SJCRH30 (cell line): ENCODE results near the gene RBM26. TPM values are rescaled to one million over a fixed set of nuclear protein-coding genes. Genes with fewer than 3 reads are reported as not detected.

Experiments
- DNase-seq, 2 experiments: peaks; one replicate each; pipeline ENCODE4 v3.0.0-alpha.2; 2015 to 2020
- H3K27ac ChIP-seq: fragments of 250-450 bp; sonication (Bioruptor Pico); 2 replicates; pipeline ENCODE4 v1.5.1; 2020; ENCODE audit warnings: mild to moderate bottlenecking, moderate library complexity
- H3K27me3 ChIP-seq: fragments of 250-450 bp; sonication (Bioruptor Pico); 2 replicates; pipeline ENCODE4 v1.5.1; 2020; ENCODE audit warnings: mild to moderate bottlenecking, moderate library complexity
- H3K36me3 ChIP-seq: fragments of 250-450 bp; sonication (Bioruptor Pico); 2 replicates; pipeline ENCODE4 v1.5.1; 2020; ENCODE audit warnings: mild to moderate bottlenecking, moderate library complexity
- H3K4me1 ChIP-seq: fragments of 250-450 bp; sonication (Bioruptor Pico); 2 replicates; pipeline ENCODE4 v1.5.1; 2020; ENCODE audit warnings: mild to moderate bottlenecking, moderate library complexity
- H3K4me3 ChIP-seq: fragments of 250-450 bp; sonication (Bioruptor Pico); 2 replicates; pipeline ENCODE4 v1.5.1; 2020; ENCODE audit warnings: mild to moderate bottlenecking, moderate library complexity
- H3K9me3 ChIP-seq: fragments of 250-450 bp; sonication (Bioruptor Pico); replicated peaks from 2 replicates; pipeline ENCODE4 v1.5.1; 2020; ENCODE audit warnings: mild to moderate bottlenecking, moderate library complexity
- total RNA-seq: library from RNA; depleted of rRNA; stranded (reverse); fragments of >200 nt; shearing (Covaris generic); gene quantifications from 2 replicates; pipeline ENCODE4 v1.2.3, GENCODE V29; 2014

The RBM26 gene
- total RNA-seq, 1 experiment from 2014 or later: 98.3 TPM

DNA sequence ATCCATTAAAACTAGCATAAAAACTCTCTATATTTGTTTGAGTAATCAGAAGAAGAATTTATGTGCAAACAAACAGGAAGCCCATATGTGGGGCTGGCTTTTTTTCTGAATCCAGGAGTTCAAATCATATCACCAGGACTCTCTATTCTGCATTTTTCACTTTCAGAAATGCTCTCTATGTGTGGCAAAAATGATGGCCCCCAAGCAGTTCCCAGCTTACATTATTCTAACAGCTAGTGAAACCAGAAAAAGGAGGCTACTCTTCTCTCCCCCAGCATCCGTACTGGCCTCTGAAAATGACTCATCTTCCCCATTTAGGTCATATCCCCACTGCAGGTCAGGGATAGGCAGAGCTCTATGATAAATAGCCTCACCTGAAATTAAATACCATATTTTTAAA lies 20.4 kb downstream of the RBM26 start:
- Histone ChIP-seq H3K9me3 (0 out of 2 replicates have a peak, but pooled peaks cover 6% of the 10 kb centered on the region), H3K4me1 (no peaks in the 10 kb centered on the region), H3K36me3 (peaks cover 48% of the 10 kb centered on the region), H3K4me3 (no peak overlapping the region), H3K27me3 (no peaks in the 10 kb centered on the region), H3K27ac (no peak overlapping the region)
- no peak for DNase-seq

DNA sequence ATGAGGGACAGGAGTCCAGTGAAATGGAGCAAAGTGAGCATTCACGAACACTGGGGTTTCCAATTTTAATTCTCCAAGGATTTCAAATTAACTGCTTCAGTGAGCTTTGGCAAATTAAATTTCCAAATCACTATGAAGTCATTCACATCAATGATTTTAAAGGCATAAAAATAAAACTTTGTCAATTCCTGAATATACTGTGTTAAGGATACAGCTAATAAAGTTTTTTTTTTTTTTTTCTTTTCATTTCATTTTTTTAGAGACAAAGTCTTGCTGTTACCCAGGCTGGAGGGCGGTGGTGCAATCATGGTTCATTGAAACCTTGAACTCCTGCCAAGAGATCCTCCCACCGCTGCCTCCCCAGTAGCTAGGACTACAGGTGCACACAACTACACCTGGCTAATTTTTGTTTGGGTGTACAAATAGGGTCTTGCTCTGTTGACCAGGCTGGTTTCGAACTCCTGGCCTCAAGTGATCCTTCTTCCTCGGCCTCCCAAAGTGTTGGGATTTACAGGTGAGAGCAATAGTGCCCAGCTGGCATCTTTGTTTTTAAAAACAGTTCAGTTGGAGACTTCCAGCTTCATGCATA lies 21.9 kb downstream of the RBM26 start:
- Histone ChIP-seq H3K27ac (no peak overlapping the region), H3K4me1 (no peaks in the 10 kb centered on the region), H3K4me3 (no peak overlapping the region), H3K9me3 (0 out of 2 replicates have a peak, but pooled peaks cover 3% of the 10 kb centered on the region), H3K36me3 (peaks cover 49% of the 10 kb centered on the region), H3K27me3 (no peaks in the 10 kb centered on the region)
- no peak for DNase-seq

DNA sequence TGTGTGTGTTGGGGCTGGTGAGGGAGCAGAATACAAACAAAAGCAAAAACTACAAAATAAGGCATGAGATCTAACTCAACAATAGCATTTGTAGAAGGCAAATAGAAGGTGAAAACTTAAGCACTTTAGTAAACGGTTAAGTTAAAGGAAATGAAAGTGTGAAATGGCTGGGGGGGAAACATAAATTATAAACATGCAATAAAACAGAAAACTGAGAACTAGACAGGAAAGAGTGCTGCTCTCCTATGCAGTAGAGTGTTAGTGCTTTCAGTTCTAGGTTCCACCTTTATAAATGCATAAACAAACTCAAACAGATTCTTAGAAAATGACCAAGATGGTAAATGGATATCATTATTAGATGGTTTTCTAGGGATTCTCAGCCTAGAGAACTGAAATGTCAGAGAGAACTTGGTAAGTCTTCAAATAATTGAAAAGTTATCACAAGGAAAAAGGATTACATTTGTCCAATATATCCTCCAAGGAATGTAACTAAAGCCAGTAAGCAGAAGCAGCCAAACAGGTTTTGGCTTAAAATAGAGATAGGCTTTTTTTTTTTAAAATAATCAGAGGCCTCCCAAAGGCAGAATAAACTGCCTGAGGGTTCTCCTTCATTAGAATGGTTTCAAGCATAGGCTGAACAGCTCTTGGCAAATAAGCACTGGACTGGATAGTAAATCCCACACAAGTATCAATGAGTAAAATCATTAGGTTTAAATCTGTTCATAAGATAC lies 23.3 kb downstream of the RBM26 start:
- no peak for DNase-seq
- H3K9me3 ChIP-seq: 0 out of 2 replicates have a peak, but pooled peaks cover 3% of the 10 kb centered on the region
- peaks cover 58% of the 10 kb centered on the region for H3K36me3 ChIP-seq
- H3K27me3 ChIP-seq: no peaks in the 10 kb centered on the region
- no peak overlapping the region for H3K27ac ChIP-seq
- no peaks in the 10 kb centered on the region for H3K4me1 ChIP-seq
- no peak overlapping the region for H3K4me3 ChIP-seq

DNA sequence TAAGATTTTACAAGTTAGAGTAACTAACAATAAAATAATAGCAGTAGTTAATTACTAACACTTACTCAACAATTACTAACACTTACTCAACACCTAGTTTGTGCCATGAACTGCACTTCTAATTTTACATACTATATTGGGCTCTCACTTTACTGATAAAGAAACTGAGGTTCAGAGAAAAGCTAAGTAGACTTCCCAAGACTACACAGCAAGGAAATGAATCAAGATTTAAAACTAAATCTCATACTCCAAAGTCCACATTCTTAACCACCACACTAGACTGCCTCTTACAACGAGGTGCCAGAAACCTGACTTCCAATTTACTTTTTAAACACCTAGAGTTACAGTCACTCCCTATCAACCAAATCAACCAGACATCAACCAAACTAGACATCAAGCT lies 25.1 kb downstream of the RBM26 start:
- no peaks in the 10 kb centered on the region for H3K4me1 ChIP-seq
- no peak for DNase-seq
- H3K27ac ChIP-seq: no peak overlapping the region
- H3K27me3 ChIP-seq: no peaks in the 10 kb centered on the region
- H3K9me3 ChIP-seq: 0 out of 2 replicates have a peak, but pooled peaks cover 3% of the 10 kb centered on the region
- peaks cover 72% of the 10 kb centered on the region for H3K36me3 ChIP-seq
- H3K4me3 ChIP-seq: no peak overlapping the region

GRCh38 chr13:79379274-79379673 lies 26.8 kb downstream of the RBM26 start:
- Histone ChIP-seq H3K27ac (no peak overlapping the region), H3K9me3 (no peaks in the 10 kb centered on the region), H3K36me3 (peaks cover 75% of the 10 kb centered on the region), H3K4me1 (no peaks in the 10 kb centered on the region), H3K4me3 (no peak overlapping the region), H3K27me3 (no peaks in the 10 kb centered on the region)
- DNase-seq: no peak

- H3K27ac ChIP-seq: no peak overlapping the region
- no peaks in the 10 kb centered on the region for H3K9me3 ChIP-seq
- no peaks in the 10 kb centered on the region for H3K27me3 ChIP-seq
- DNase-seq: no peak
- no peaks in the 10 kb centered on the region for H3K4me1 ChIP-seq
- no peak overlapping the region for H3K4me3 ChIP-seq
- peaks cover 66% of the 10 kb centered on the region for H3K36me3 ChIP-seq
These were observed 29.2 kb downstream of the RBM26 start for GRCh38 chr13:79376843-79377242.

DNA sequence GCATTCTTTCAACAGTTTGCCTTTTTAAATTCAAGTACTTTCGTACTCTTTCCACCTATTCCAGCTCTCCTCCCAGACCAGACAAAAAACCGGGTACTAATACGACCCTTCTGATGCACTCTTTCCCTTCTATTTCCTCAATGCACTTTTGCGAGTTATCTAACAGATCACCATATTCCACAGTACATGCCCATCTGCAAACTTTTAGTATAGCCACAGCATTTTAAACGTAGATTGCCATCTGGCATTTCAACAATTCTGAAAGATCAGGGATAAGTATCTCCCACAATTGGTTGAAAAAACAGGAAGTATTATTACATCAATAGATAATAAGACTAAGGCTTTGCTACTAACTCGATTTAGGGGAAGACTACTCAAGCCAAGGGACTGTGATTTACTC lies 31.5 kb downstream of the RBM26 start:
- Histone ChIP-seq H3K9me3 (no peaks in the 10 kb centered on the region), H3K27ac (no peak overlapping the region), H3K36me3 (peaks cover 73% of the 10 kb centered on the region), H3K4me1 (no peaks in the 10 kb centered on the region), H3K27me3 (no peaks in the 10 kb centered on the region), H3K4me3 (no peak overlapping the region)
- no peak for DNase-seq

DNA sequence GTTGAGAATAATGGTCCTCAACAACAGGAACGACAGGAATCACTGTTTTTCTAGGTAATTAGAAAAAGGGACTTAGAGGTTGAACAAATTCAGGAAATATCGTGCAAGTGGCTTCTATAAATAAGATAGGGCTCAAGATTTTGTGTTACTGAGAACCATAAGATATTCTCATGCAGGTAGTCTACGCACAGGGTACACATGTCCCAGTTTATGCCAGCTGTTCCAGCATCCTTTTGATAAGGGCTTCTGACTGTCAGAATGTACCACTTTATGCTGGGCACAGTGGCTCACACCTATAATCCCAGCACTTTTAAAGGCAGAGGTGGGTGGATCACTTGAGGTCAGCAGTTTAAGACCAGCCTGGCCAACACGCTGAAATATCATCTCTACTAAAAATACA lies 32.1 kb downstream of the RBM26 start:
- Histone ChIP-seq H3K36me3 (peaks cover 78% of the 10 kb centered on the region), H3K4me3 (no peak overlapping the region), H3K9me3 (no peaks in the 10 kb centered on the region), H3K4me1 (no peaks in the 10 kb centered on the region), H3K27me3 (no peaks in the 10 kb centered on the region), H3K27ac (no peak overlapping the region)
- DNase-seq: no peak

- H3K36me3 ChIP-seq: peaks cover 71% of the 10 kb centered on the region
- no peaks in the 10 kb centered on the region; the same call in 1 of the 2 replicates for H3K9me3 ChIP-seq
- no peak for DNase-seq
- no peak overlapping the region for H3K27ac ChIP-seq
- H3K4me1 ChIP-seq: no peaks in the 10 kb centered on the region
- no peak overlapping the region for H3K4me3 ChIP-seq
- H3K27me3 ChIP-seq: no peaks in the 10 kb centered on the region
These were observed 36.8 kb downstream of the RBM26 start for GRCh38 chr13:79369226-79369625.

DNA sequence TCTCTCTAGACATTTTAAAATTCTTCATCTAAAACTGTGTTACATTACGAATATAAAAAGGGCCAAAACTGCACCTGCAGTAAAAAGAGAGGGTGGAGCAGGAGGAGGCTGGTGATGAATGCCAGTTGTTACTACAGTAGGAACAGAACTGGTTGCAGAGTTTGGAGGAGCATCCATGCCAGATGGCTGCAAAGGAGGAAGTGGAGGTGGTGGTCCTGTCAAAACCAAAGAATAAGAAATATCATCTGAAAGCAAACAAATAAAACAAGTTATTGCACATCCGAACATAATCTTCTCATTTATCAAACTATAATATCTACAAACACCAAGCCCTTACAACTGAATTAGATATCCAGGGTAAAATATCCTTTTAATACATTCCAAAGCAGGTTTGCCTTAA lies 40.1 kb downstream of the RBM26 start:
- DNase-seq: no peak
- Histone ChIP-seq H3K27me3 (no peaks in the 10 kb centered on the region), H3K36me3 (peaks cover 88% of the 10 kb centered on the region), H3K4me1 (0 out of 2 replicates have a peak, but pooled peaks cover 2% of the 10 kb centered on the region), H3K9me3 (no peaks in the 10 kb centered on the region; the same call in 1 of the 2 replicates), H3K27ac (no peak overlapping the region), H3K4me3 (no peak overlapping the region)

DNA sequence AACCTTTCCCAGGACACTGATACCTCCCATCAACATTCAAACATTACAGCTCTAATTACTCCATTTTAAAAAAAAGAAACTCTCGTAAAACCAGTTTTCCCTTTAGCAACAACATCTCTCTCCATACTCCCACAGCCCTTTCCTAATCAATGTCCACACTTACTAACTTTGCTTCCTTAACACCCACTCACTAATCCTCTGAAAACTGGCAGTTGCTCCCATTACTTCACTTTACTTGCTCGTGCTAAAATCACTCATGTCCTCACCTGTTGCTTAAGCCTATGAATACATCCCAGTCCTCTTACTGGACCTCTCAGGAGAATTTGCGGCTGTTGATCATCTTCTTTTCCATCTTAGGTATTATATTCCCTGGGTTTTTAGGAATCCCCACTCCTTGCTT lies 44.8 kb downstream of the RBM26 start:
- Histone ChIP-seq H3K9me3 (no peaks in the 10 kb centered on the region), H3K27me3 (no peaks in the 10 kb centered on the region), H3K4me1 (0 out of 2 replicates have a peak, but pooled peaks cover 2% of the 10 kb centered on the region), H3K4me3 (no peak overlapping the region), H3K36me3 (peaks cover 95% of the 10 kb centered on the region), H3K27ac (no peak overlapping the region)
- no peak for DNase-seq

DNA sequence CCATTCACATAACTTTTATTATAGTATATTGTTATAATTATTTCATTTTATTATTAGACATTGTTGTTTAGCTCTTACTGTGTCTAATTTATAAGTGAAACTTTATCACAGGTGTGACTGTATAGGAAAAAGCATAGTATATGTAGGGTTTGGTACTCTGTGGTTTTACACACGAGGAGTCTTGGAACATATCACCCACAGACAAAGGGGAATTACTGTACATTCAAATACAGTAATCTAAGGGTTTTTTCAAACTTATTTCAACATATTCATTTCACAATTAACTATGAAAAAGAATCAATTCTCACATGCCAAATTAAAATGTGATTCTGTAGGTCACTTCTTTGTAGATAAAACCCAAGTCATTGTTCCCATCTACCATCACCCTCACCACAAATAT lies 46.0 kb downstream of the RBM26 start:
- Histone ChIP-seq H3K9me3 (no peaks in the 10 kb centered on the region), H3K27me3 (no peaks in the 10 kb centered on the region), H3K4me1 (0 out of 2 replicates have a peak, but pooled peaks cover 2% of the 10 kb centered on the region), H3K27ac (no peak overlapping the region), H3K36me3 (peaks cover 92% of the 10 kb centered on the region), H3K4me3 (no peak overlapping the region)
- no peak for DNase-seq

DNA sequence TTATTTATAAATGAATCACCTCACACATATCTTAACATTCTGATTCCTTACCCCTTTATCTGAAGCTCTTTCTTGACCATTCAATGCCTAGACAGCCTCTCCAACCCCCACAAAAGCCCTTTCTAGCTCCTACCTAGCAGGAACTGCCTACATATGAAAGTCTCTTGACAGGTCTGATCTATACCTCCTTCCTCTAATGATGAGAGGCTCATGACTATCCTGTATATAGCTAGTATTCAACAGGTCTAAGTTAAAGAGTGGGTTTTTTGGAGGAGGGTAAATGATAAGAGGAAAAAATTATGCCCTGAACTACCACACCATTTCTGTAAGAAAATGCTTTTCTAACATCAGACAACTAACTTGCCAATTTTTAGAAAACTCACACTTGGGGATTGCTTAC lies 47.0 kb downstream of the RBM26 start:
- peaks cover 94% of the 10 kb centered on the region for H3K36me3 ChIP-seq
- no peak overlapping the region for H3K4me3 ChIP-seq
- no peaks in the 10 kb centered on the region for H3K27me3 ChIP-seq
- 0 out of 2 replicates have a peak, but pooled peaks cover 2% of the 10 kb centered on the region for H3K4me1 ChIP-seq
- no peaks in the 10 kb centered on the region for H3K9me3 ChIP-seq
- H3K27ac ChIP-seq: no peak overlapping the region
- DNase-seq: no peak

DNA sequence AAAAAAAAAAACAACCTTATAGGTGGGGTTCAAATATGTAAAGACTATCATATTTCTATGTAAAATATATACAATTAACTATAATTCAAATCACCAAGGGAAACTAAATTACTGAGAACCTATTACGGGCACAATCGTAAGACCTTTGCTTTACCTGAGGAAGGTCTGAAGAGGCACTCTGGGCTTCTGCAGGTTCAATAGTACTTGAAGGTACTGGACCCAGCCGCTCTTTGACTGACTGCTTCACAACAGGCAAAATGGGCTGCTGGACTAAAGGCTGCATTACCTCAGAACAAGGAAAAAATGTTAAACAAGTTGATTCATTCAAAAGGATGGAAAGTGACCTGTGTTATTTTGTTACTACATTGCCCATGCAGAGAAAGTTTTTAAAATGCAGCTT lies 51.8 kb downstream of the RBM26 start:
- no peaks in the 10 kb centered on the region for H3K4me1 ChIP-seq
- H3K27me3 ChIP-seq: no peaks in the 10 kb centered on the region
- H3K27ac ChIP-seq: no peak overlapping the region
- H3K4me3 ChIP-seq: no peak overlapping the region
- H3K36me3 ChIP-seq: peaks cover 89% of the 10 kb centered on the region
- H3K9me3 ChIP-seq: no peaks in the 10 kb centered on the region
- DNase-seq: no peak

DNA sequence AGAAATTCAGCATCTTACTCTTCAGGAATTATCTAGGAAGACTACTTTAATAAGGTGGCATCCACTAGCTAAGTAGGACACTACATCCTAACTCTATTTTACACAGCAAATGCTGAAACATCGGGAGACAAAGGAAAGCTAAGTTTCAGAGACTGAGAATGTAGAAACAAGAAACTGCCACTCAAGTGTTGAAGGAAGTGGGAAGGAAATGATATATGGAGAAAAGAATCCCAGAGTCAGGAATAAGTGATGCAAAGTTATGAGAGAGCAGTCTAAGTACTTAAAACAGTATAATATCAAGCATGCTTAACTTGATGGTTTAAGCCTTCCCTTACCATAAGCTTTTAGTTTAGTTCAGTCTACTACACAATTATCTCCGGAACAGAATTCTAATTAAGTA lies 52.4 kb downstream of the RBM26 start:
- H3K4me3 ChIP-seq: no peak overlapping the region
- H3K4me1 ChIP-seq: no peaks in the 10 kb centered on the region
- H3K27ac ChIP-seq: no peak overlapping the region
- H3K9me3 ChIP-seq: no peaks in the 10 kb centered on the region
- no peaks in the 10 kb centered on the region for H3K27me3 ChIP-seq
- H3K36me3 ChIP-seq: peaks cover 89% of the 10 kb centered on the region
- no peak for DNase-seq

- H3K27me3 ChIP-seq: no peaks in the 10 kb centered on the region
- DNase-seq: no peak
- no peaks in the 10 kb centered on the region for H3K9me3 ChIP-seq
- H3K36me3 ChIP-seq: peaks cover 87% of the 10 kb centered on the region
- no peaks in the 10 kb centered on the region for H3K4me1 ChIP-seq
- H3K27ac ChIP-seq: no peak overlapping the region
- no peak overlapping the region for H3K4me3 ChIP-seq
These were observed 53.9 kb downstream of the RBM26 start for GRCh38 chr13:79352107-79352506.
